Measurements from ENCODE around the gene DUSP22. TPM values are rescaled to one million over a fixed set of nuclear protein-coding genes. Genes with fewer than 3 reads are reported as not detected.

DUSP22 gene
- total RNA-seq, 2 donors from 2014 or later, result 20.5 to 24.5 TPM

GRCh38 chr6:280775-281468 lies 11.4 kb upstream of the DUSP22 start:
- H3K9ac ChIP-seq (ENCODE audit: low read depth in 2 of 2, low read length in 2 of 2), result no peak overlapping the region
- H3K36me3 ChIP-seq, result no peaks in the 10 kb centered on the region
- intact Hi-C loops (cut with DNase I), result no loop called here
- no peak for TF ChIP-seq CTCF (IDR thresholded peaks at IDR 0.05)
- H3K4me1 ChIP-seq, result no peaks in the 10 kb centered on the region
- no peaks in the 10 kb centered on the region for H3K27me3 ChIP-seq
- DNase-seq, result no peak
- no peak overlapping the region for H3K27ac ChIP-seq
- no peak overlapping the region for H3K4me3 ChIP-seq
- H3K9me3 ChIP-seq, result no peaks in the 10 kb centered on the region

DNA sequence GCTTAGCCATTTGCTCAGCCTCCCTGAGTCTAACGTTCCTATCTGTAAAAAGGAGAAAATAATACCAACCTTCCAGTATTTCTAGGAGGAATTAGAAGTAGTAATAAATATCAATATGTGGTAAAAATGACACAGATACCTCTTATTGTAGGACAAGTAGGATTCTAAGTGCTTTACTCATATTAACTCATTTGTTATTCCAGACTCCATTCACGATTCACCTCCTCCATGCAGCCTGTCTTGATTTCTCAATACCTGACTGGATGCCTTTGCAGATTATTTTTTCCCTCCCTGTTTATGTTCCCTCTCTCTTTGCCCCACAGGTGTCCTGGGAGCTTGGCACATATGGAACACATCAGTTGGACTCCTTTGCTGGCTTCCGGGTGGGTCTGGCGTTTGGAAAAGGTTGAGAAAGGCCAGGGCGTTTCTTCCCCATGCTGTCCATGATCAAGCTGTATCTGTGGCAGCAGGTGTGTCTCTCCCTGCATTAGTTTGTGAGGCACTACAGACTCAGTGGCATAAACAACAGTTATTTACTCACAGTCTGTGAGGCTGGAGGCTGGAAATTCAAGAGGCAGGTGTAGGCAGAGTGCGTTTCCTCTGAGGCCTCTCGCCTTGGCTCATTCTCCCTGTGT lies 10.7 kb upstream of the DUSP22 start:
- TF ChIP-seq CTCF (IDR thresholded peaks at IDR 0.05), result no peak
- intact Hi-C loops (cut with DNase I), result no loop called here
- H3K36me3 ChIP-seq, result no peaks in the 10 kb centered on the region
- H3K4me1 ChIP-seq, result no peaks in the 10 kb centered on the region
- H3K27ac ChIP-seq, result no peak overlapping the region
- H3K9ac ChIP-seq (ENCODE audit: low read depth in 2 of 2, low read length in 2 of 2), result no peak overlapping the region
- H3K4me3 ChIP-seq, result no peak overlapping the region
- no peaks in the 10 kb centered on the region for H3K9me3 ChIP-seq
- no peaks in the 10 kb centered on the region for H3K27me3 ChIP-seq
- no peak for DNase-seq

GRCh38 chr6:282177-282866 lies 10.0 kb upstream of the DUSP22 start:
- Histone ChIP-seq H3K36me3 (no peaks in the 10 kb centered on the region), H3K27me3 (no peaks in the 10 kb centered on the region), H3K27ac (no peak overlapping the region), H3K9ac (ENCODE audit: low read depth in 2 of 2, low read length in 2 of 2) (no peak overlapping the region), H3K4me3 (no peak overlapping the region), H3K4me1 (no peaks in the 10 kb centered on the region), H3K9me3 (no peaks in the 10 kb centered on the region)
- no peak for TF ChIP-seq CTCF (IDR thresholded peaks at IDR 0.05)
- intact Hi-C loops (cut with DNase I), result no loop called here
- DNase-seq, result no peak

DNA sequence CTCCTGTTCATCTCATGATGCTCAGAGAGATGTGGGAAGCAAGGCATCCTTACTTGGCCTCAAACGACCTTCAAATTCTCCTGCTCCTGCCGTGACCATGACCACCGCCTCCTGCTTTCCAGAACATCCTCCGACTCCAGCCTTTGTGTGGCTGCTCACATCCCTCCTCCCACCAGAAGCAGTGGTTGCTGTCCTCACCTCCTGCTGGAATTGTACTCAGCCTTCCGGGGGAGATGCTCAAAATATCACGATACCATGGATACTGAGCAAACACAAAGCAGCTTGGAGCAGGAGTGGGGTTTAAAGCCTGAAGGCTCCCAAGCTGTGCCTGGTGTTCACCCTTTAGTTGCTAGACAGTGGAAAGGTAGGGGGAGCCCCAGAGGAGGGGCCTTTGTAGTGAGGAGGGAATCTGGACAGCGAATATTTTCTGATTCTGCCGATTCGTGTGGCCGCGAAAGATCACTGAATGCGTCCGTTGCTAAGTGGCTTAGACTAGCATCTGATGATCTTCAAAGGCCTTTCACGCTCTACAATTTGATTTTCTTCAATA lies 9.3 kb upstream of the DUSP22 start:
- H3K27me3 ChIP-seq, result no peaks in the 10 kb centered on the region
- no peaks in the 10 kb centered on the region for H3K9me3 ChIP-seq
- no peak overlapping the region for H3K4me3 ChIP-seq
- H3K4me1 ChIP-seq, result no peaks in the 10 kb centered on the region
- TF ChIP-seq CTCF (IDR thresholded peaks at IDR 0.05), result no peak
- no peak overlapping the region for H3K9ac ChIP-seq (ENCODE audit: low read depth in 2 of 2, low read length in 2 of 2)
- no peak for DNase-seq
- intact Hi-C loops (cut with DNase I), result no loop called here
- no peak overlapping the region for H3K27ac ChIP-seq
- no peaks in the 10 kb centered on the region for H3K36me3 ChIP-seq

GRCh38 chr6:284486-284885 lies 7.8 kb upstream of the DUSP22 start:
- Histone ChIP-seq H3K9ac (ENCODE audit: low read depth in 2 of 2, low read length in 2 of 2) (no peak overlapping the region), H3K4me1 (no peaks in the 10 kb centered on the region), H3K9me3 (no peaks in the 10 kb centered on the region), H3K27me3 (no peaks in the 10 kb centered on the region), H3K27ac (no peak overlapping the region), H3K4me3 (no peak overlapping the region), H3K36me3 (no peaks in the 10 kb centered on the region)
- no peak for TF ChIP-seq CTCF (IDR thresholded peaks at IDR 0.05)
- intact Hi-C loops (cut with DNase I), result no loop called here
- DNase-seq, result no peak

Data from colonic mucosa (tissue), 4 donors.